ENCODE data around the gene PDGFA. TPM values are rescaled to one million over a fixed set of nuclear protein-coding genes. Genes with fewer than 3 reads are reported as not detected.

Gene PDGFA
- total and polyA plus RNA-seq, 8 donors = 11.1 to 93.0 (median 41.8) TPM

GRCh38 chr7:491292-491957 lies 28.2 kb downstream of the PDGFA start:
- H3K27me3 ChIP-seq = no peaks in the 10 kb centered on the region
- DNase-seq = no peak
- H3K36me3 ChIP-seq = peaks cover under 1 to 7% (median 4%) of the 10 kb centered on the region in 4 donors
- H3K4me1 ChIP-seq = peaks cover 0 to 9% (median 0%) of the 10 kb centered on the region in 4 donors
- intact Hi-C loops (cut with DNase I; ENCODE audit: low total_unique reads) = no loop called here
- H3K27ac ChIP-seq = no peak overlapping the region
- no peak overlapping the region for H3K4me3 ChIP-seq
- 88 to 92% (median 89%) methylated on average over 10 to 22 of the region's 22 CpGs for WGBS, 5 donors
- no peak for TF ChIP-seq POLR2A (IDR thresholded peaks at IDR 0.05)
- no peak for TF ChIP-seq POLR2AphosphoS5 (IDR thresholded peaks at IDR 0.05)
- TF ChIP-seq EP300 (IDR thresholded peaks at IDR 0.05) = no peak
- TF ChIP-seq CTCF (IDR thresholded peaks at IDR 0.05) = no peak
- H3K9me3 ChIP-seq = no peaks in the 10 kb centered on the region

GRCh38 chr7:490461-491291 lies 29.0 kb downstream of the PDGFA start:
- Histone ChIP-seq H3K27me3 (peaks cover 0 to 4% (median 0%) of the 10 kb centered on the region in 3 donors), H3K9me3 (no peaks in the 10 kb centered on the region), H3K27ac (no peak overlapping the region), H3K4me1 (peaks cover 0 to 5% (median 2%) of the 10 kb centered on the region in 4 donors), H3K4me3 (no peak overlapping the region), H3K36me3 (peaks cover 0 to under 1% (median 0%) of the 10 kb centered on the region in 4 donors)
- intact Hi-C loops (cut with DNase I; ENCODE audit: low total_unique reads) = no loop called here
- TF ChIP-seq CTCF (IDR thresholded peaks at IDR 0.05) (no peak), EP300 (IDR thresholded peaks at IDR 0.05) (no peak), POLR2A (IDR thresholded peaks at IDR 0.05) (no peak), POLR2AphosphoS5 (IDR thresholded peaks at IDR 0.05) (no peak)
- 82 to 88% (median 86%) methylated on average over 14 to 18 of the region's 18 CpGs for WGBS, 5 donors
- DNase-seq = no peak

GRCh38 chr7:489876-490275 lies 29.8 kb downstream of the PDGFA start:
- 63 to 80% (median 70%) methylated on average over 4 of the region's 4 CpGs for WGBS, 5 donors
- Histone ChIP-seq H3K36me3 (no peaks in the 10 kb centered on the region), H3K4me3 (no peak overlapping the region), H3K27me3 (peaks cover 0 to 9% (median 0%) of the 10 kb centered on the region in 3 donors), H3K4me1 (peaks cover 0 to 12% (median 6%) of the 10 kb centered on the region in 4 donors), H3K9me3 (no peaks in the 10 kb centered on the region), H3K27ac (no peak overlapping the region)
- no peak for DNase-seq
- TF ChIP-seq POLR2AphosphoS5 (IDR thresholded peaks at IDR 0.05) (no peak), CTCF (IDR thresholded peaks at IDR 0.05) (no peak), POLR2A (IDR thresholded peaks at IDR 0.05) (no peak), EP300 (IDR thresholded peaks at IDR 0.05) (no peak)
- intact Hi-C loops (cut with DNase I; ENCODE audit: low total_unique reads) = no loop called here

- Histone ChIP-seq H3K4me1 (peaks cover 0 to 13% (median 7%) of the 10 kb centered on the region in 4 donors), H3K27me3 (peaks cover 0 to 34% (median 0%) of the 10 kb centered on the region in 3 donors), H3K9me3 (no peaks in the 10 kb centered on the region), H3K4me3 (no peak overlapping the region), H3K27ac (no peak overlapping the region), H3K36me3 (no peaks in the 10 kb centered on the region)
- TF ChIP-seq CTCF (IDR thresholded peaks at IDR 0.05) = no peak
- no peak for DNase-seq
- 84 to 91% (median 88%) methylated on average over 12 to 16 of the region's 16 CpGs for WGBS, 5 donors
- intact Hi-C loops (cut with DNase I; ENCODE audit: low total_unique reads) = no loop called here
Measured at GRCh38 chr7:486216-486743, 33.4 kb downstream of the PDGFA start.
